GM21737 (cell line): ENCODE data around the gene CDH5.

Experiments used
- ATAC-seq: cut with Tn5 transposase; IDR thresholded peaks from one replicate; pipeline ENCODE4 v1.9.1; 2021; ENCODE audit warnings: mild to moderate bottlenecking, moderate library complexity; ENCODE audit not compliant: unreplicated experiment

The CDH5 gene

DNA sequence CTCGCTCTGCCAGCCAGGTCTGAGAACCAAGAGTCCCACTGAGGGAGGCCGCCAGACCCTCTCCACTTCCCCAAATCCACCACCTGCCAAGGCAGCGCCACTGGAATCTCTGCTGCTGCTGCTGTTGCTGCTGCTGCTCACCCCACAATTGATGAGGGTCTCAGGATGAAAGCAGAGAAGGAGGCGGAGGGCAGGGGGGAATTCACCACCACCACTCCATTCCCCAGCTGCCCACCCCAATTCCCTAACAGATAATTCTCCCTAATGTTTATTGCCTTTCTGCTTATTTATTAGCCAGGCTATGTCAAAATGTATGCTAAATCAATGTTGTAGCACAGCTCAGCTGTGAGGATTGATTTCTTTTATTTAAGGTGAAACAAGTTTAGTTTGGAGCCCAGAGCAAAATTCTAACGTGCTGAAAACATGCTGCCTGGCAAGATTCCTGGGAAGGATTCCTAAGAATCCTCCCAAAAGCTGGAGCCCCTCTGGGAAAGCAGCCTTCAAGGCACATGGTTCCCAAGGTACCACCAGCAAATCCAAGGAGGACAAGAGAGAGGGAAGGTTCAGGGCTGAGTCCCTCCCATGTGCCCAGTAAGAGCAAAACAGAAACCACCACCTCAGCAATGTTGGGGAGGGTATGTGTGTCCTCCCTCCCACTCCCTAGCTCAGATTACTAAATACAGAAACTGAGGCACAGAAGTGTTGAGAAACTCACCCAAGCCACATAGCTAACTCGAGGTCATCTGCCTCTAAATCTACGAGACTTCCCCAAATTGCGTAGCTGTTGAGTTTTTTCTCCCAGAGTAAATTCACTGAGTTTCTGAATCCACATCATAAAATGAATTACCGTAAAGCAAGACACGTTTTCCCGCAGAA is 12.2 kb upstream of the CDH5 start:
- no peak for ATAC-seq

DNA sequence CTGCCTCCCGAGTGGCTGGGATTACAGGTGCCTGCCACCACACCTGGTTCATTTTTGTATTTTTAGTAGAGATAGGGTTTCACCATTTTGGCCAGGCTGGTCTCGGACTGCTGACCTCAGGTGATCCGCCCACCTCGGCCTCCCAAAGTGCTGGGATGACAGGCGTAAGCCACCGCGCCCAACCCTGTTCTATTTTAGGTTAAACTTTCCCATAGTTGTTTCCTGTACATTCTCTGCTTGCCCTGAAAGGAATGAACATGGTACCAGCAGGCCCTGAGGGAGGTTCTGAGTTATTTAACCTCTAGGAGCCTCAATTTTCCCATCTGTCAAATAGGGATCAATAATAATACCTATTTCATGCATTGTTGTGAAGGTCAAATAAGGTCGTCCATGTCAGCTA is 11.0 kb upstream of the CDH5 start:
- no peak for ATAC-seq

GRCh38 chr16:66357523-66357928 is 9.0 kb upstream of the CDH5 start:
- no peak for ATAC-seq

- ATAC-seq, result no peak
These were observed 8.3 kb upstream of the CDH5 start for GRCh38 chr16:66358231-66358630.

DNA sequence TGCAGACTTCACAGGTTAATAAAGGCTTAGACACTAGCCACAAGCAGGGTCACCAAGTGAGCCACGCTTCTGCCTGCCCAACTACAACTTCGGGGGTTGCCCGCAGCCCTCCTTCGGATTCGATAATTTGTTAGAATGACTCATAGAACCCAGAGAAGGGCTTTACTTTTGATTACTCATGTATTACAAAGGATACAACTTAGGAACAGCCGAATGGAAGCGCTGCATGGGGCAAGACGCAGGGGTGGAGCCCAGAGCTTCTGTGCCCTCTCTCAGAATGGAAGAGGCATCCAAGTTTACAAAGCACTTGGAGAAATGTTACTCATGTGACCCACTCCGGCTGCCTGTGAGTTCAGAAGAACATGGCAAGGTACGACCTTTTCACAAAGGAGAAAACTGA is 7.5 kb upstream of the CDH5 start:
- ATAC-seq, result no peak

GRCh38 chr16:66359811-66360608 is 6.5 kb upstream of the CDH5 start:
- no peak for ATAC-seq

- no peak for ATAC-seq
These were observed 5.7 kb upstream of the CDH5 start for GRCh38 chr16:66360624-66361324.

GRCh38 chr16:66361604-66362135 is 4.8 kb upstream of the CDH5 start:
- ATAC-seq, result no peak

GRCh38 chr16:66363211-66363777 is 3.2 kb upstream of the CDH5 start:
- ATAC-seq, result no peak

- ATAC-seq, result no peak
These were observed 2.2 kb upstream of the CDH5 start for GRCh38 chr16:66364117-66364958.

DNA sequence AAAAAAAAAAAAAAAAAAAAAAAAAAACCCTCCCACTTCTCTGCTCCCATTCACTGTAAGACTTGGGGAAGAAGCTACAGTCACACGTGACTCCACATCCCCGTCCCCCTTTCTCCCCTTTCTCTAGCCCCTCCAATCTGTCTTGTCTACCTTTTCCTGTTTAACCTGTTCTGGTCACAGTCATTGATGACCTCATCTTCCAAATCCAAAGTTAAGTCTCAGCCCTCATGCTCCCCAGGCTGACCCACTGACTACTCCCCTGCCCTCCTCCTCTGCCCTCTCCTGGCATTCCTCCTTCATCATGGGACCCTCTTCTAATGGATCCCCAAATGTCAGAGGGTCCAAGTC is 1.6 kb upstream of the CDH5 start:
- no peak for ATAC-seq

DNA sequence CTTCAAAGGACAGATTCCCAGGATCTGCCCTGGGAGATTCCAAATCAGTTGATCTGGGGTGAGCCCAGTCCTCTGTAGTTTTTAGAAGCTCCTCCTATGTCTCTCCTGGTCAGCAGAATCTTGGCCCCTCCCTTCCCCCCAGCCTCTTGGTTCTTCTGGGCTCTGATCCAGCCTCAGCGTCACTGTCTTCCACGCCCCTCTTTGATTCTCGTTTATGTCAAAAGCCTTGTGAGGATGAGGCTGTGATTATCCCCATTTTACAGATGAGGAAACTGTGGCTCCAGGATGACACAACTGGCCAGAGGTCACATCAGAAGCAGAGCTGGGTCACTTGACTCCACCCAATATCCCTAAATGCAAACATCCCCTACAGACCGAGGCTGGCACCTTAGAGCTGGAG is 840 bp upstream of the CDH5 start:
- ATAC-seq, result no peak

DNA sequence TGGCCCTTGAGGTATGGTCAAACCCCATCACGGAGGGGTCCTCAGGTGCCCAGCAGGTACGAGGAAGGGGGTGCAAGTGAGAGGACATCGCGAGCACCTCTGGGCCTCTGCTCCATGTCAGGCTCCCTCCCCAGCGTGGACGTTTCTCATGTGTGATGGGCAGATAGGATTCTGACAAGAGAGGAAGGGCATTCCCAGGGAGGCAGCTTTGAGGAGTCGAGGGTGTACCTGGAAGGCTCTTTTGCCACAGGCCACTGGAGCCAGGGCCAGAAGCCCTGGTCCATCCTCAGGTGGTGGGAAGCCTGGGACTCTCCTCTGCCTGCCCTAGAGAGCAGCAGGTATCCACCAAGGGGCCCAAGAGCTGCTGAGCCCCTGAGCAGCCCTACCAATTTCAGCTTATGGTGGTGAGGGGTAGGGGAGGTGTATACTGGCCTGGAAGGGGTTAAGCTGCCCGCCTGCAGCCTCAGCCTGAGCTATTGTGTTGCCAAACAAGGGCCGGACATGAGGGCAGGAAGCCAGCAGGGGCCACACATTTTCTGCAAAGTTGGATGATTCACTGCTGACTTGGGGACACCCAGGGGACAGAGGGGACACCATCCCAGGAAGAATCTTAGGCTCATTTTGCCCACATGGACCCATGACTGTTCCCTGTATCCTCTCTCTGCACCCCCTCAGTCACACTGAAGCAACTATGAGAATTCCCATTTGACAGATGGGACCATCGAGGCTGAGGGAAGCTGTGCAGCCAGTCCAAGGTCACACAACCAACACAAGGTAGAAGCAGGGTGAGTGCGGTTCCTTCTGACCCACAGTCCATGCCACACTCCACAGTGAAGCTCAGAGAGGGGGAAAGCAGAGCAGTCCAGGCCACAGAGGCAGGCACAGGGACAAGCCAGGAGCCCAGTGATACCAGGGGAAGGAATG is 1.7 kb downstream of the CDH5 start:
- no peak for ATAC-seq

- ATAC-seq, result no peak
These were observed 2.6 kb downstream of the CDH5 start for GRCh38 chr16:66369055-66369592.

GRCh38 chr16:66370786-66371684 is 4.5 kb downstream of the CDH5 start:
- ATAC-seq, result no peak

- no peak for ATAC-seq
These were observed 5.8 kb downstream of the CDH5 start for GRCh38 chr16:66372078-66372897.

DNA sequence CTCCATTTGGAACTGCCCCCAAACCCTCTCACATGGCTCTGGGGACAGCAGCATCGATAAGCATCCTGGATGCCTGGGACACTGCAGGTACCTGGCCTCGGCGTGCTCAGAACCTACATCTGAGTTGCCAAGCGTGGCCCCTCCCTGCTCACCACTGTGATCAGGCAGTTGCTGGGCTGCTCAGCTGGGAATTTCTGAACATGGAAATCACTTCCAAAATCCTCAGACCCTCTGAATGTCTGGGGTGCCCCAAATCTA is 6.3 kb downstream of the CDH5 start:
- no peak for ATAC-seq
